Measurements from ENCODE around the gene MTCH1. TPM values are rescaled to one million over a fixed set of nuclear protein-coding genes. Genes with fewer than 3 reads are reported as not detected.

Gene MTCH1
- total RNA-seq, 1 experiment from 2014 or later, result 204 TPM

GRCh38 chr6:36920546-36920945 is 65.5 kb downstream of the MTCH1 start:
- Mint-ChIP-seq H3K27me3 (ENCODE audit: low read depth) (no peaks in the 10 kb centered on the region), H3K4me3 (no peak overlapping the region), H3K9me3 (no peaks in the 10 kb centered on the region), H3K27ac (no peak overlapping the region), H3K4me1 (no peaks in the 10 kb centered on the region), H3K36me3 (no peaks in the 10 kb centered on the region)
- CTCF ChIA-PET, result interaction anchor here (1.5 kb wide), 1 partner anchor 36 kb away, joined by 3 read pairs; no protein-coding TSS in a partner anchor
- POLR2A ChIA-PET, result no interaction called here
- ATAC-seq, result no peak
- TF ChIP-seq MLX (CRISPR knock-in tag; IDR thresholded peaks at IDR 0.05), result no peak
- TF ChIP-seq PRDM15 (CRISPR knock-in tag; IDR thresholded peaks at IDR 0.05), result no peak
- DNase-seq (ENCODE audit: low spot score), result no peak

- Mint-ChIP-seq H3K4me3 (no peak overlapping the region), H3K36me3 (no peaks in the 10 kb centered on the region), H3K4me1 (no peaks in the 10 kb centered on the region), H3K9me3 (no peaks in the 10 kb centered on the region), H3K27ac (no peak overlapping the region), H3K27me3 (ENCODE audit: low read depth) (no peaks in the 10 kb centered on the region)
- no peak for ATAC-seq
- no peak for DNase-seq (ENCODE audit: low spot score)
- ChIA-PET CTCF (no interaction called here), POLR2A (no interaction called here)
- TF ChIP-seq MYBL2 (CRISPR knock-in tag; IDR thresholded peaks at IDR 0.05), result no peak
- no peak for TF ChIP-seq STAT6 (CRISPR knock-in tag; conservative IDR thresholded peaks at IDR 0.05; ENCODE audit: low read depth)
- TF ChIP-seq PREB (CRISPR knock-in tag; IDR thresholded peaks at IDR 0.05; ENCODE audit: borderline replicate concordance), result no peak
- no peak for TF ChIP-seq AFF4 (CRISPR knock-in tag; IDR thresholded peaks at IDR 0.05; ENCODE audit: borderline replicate concordance)
Measured at GRCh38 chr6:36920049-36920448, 65.9 kb downstream of the MTCH1 start.

Other genes with a start within 250 kb of the MTCH1 start
- gene CPNE5, start 146.8 kb downstream of the MTCH1 start, total RNA-seq (2021), result 0.44 to 0.71 TPM (median 0.48 TPM) in 3 replicates
- gene PPIL1, start 111.4 kb downstream of the MTCH1 start, total RNA-seq (2021), result 64.2 to 69.8 TPM (median 66.6 TPM) in 3 replicates
- gene C6orf89, start 100.2 kb downstream of the MTCH1 start, total RNA-seq (2021), result 13.2 to 15.6 TPM (median 15.0 TPM) in 3 replicates
- 0.09 to 0.17 TPM in 2 of 3 replicates, not detected in the other for gene PI16, start 31.5 kb downstream of the MTCH1 start, total RNA-seq (2021)
- gene FGD2, start 19.5 kb upstream of the MTCH1 start, total RNA-seq (2021), result 0.31 to 0.78 TPM (median 0.44 TPM) in 3 replicates
- 64.7 to 81.2 TPM (median 78.1 TPM) in 3 replicates for gene PIM1, start 184.0 kb upstream of the MTCH1 start, total RNA-seq (2021)